K562 (cell line): Measurements from ENCODE around the gene KLRD1. TPM values are rescaled to one million over a fixed set of nuclear protein-coding genes. Genes with fewer than 3 reads are reported as not detected.

ENCODE experiments used
- polyA plus RNA-seq, 8 experiments: library from polyadenylated mRNA; depleted of rRNA in 4 of 8; stranded (reverse) in 5 of 8; unstranded in 3 of 8; fragments of >200 nt; fragmentation: Nextera tagmentation in 2 of 8; fragmentation: Illumina TruSeq in 1 of 8; extraction: Ambion mirVana in 2 of 8; extraction: Trizol in 1 of 8; gene quantifications; 2 replicates each; pipeline versions ENCODE4 v1.2.1 to v1.2.3, GENCODE V29; 2011 to 2014; ENCODE audit warnings: inconsistent platforms in 1 of 8, missing spikeins in 1 of 8
- total RNA-seq, 7 experiments: library from RNA; depleted of rRNA in 6 of 7; stranded (reverse); fragments of >200 nt in 6 of 7; fragmentation: Illumina TruSeq in 2 of 7; extraction: Trizol in 2 of 7; gene quantifications; 2 replicates each; pipeline versions ENCODE4 v1.2.1 to v1.2.3, GENCODE V29; 2011 to 2021; ENCODE audit warnings: low replicate concordance in 1 of 7
- TF ChIP-seq, protein P1 (sequence below), 2 experiments: fragments of 450-650 bp in 1 of 2; IDR thresholded peaks; 2 replicates each; pipeline ENCODE4 v1.6.1; 2011 to 2017; ENCODE audit warnings: low read depth in 2 of 2, antibody characterized with exemption in 1 of 2, borderline replicate concordance in 1 of 2, low read length in 1 of 2, mild to moderate bottlenecking in 1 of 2, mixed read lengths in 1 of 2; ENCODE audit not compliant: control insufficient read depth in 1 of 2
- TF ChIP-seq, protein P2 (sequence below): fragments of 250-450 bp; sonication (Bioruptor Pico); IDR thresholded peaks from 2 replicates; pipeline ENCODE4 v1.5.0; 2021; ENCODE audit warnings: mild to moderate bottlenecking, moderate library complexity
- TF ChIP-seq, protein P3 (sequence below), 2 experiments: fragments of 450-650 bp; formaldehyde crosslinking in 1 of 2; IDR thresholded peaks; 2 replicates each; pipeline versions ENCODE4 v1.4.0 to v1.6.1; 2014 to 2020; ENCODE audit warnings: mild to moderate bottlenecking in 2 of 2, borderline replicate concordance in 1 of 2, low read depth in 1 of 2

The KLRD1 gene
- total and polyA plus RNA-seq, 9 of the 15 experiments (the other 6 are each of a cell fraction or from before 2014, with no cell fraction given) = not detected

DNA sequence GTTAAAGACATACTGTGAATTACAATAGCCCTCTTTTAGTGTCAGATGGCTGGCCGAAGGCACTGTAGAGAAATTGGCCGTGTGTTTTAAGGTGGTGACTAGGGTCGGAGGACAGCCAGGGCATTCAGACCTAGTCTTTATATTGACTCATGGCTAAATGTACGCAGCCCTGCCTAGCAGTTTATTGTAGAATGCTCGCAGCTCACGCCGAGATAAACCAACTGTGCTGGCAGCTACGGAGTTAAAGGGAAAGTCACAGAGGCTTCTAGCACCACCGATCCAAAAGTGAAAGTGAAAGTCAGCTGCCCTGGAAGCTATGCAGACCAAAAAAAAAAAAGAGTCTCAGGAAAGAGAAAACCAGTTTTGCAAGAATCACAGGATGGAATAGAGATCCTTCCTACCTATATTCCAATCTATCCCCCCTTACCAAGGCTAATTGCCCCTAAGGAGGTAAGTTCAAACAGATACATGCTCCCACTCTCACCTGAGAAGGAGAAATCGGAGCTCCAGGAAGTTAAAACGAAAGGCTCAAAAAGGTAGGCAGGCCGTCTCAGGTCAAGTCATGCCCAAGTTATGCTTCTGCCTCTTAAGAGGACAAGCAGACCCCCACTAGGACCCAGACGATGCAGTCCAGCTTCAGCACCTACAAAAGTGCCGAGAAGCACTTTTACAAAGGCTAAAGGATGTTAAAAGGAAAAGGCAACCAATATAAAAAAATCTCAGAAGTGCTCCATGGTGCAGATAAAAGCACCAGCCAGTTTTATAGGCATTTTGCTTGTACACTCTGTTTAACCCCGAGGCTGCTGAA lies 57.3 kb downstream of the KLRD1 start (continued):
- TF ChIP-seq, protein P1, sequence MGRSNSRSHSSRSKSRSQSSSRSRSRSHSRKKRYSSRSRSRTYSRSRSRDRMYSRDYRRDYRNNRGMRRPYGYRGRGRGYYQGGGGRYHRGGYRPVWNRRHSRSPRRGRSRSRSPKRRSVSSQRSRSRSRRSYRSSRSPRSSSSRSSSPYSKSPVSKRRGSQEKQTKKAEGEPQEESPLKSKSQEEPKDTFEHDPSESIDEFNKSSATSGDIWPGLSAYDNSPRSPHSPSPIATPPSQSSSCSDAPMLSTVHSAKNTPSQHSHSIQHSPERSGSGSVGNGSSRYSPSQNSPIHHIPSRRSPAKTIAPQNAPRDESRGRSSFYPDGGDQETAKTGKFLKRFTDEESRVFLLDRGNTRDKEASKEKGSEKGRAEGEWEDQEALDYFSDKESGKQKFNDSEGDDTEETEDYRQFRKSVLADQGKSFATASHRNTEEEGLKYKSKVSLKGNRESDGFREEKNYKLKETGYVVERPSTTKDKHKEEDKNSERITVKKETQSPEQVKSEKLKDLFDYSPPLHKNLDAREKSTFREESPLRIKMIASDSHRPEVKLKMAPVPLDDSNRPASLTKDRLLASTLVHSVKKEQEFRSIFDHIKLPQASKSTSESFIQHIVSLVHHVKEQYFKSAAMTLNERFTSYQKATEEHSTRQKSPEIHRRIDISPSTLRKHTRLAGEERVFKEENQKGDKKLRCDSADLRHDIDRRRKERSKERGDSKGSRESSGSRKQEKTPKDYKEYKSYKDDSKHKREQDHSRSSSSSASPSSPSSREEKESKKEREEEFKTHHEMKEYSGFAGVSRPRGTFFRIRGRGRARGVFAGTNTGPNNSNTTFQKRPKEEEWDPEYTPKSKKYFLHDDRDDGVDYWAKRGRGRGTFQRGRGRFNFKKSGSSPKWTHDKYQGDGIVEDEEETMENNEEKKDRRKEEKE (IDR thresholded peaks at IDR 0.05; ENCODE audit: borderline replicate concordance in 1 of 2, control insufficient read depth in 1 of 2, low read depth in 2 of 2, low read length in 1 of 2) = no peak
- TF ChIP-seq, protein P2, sequence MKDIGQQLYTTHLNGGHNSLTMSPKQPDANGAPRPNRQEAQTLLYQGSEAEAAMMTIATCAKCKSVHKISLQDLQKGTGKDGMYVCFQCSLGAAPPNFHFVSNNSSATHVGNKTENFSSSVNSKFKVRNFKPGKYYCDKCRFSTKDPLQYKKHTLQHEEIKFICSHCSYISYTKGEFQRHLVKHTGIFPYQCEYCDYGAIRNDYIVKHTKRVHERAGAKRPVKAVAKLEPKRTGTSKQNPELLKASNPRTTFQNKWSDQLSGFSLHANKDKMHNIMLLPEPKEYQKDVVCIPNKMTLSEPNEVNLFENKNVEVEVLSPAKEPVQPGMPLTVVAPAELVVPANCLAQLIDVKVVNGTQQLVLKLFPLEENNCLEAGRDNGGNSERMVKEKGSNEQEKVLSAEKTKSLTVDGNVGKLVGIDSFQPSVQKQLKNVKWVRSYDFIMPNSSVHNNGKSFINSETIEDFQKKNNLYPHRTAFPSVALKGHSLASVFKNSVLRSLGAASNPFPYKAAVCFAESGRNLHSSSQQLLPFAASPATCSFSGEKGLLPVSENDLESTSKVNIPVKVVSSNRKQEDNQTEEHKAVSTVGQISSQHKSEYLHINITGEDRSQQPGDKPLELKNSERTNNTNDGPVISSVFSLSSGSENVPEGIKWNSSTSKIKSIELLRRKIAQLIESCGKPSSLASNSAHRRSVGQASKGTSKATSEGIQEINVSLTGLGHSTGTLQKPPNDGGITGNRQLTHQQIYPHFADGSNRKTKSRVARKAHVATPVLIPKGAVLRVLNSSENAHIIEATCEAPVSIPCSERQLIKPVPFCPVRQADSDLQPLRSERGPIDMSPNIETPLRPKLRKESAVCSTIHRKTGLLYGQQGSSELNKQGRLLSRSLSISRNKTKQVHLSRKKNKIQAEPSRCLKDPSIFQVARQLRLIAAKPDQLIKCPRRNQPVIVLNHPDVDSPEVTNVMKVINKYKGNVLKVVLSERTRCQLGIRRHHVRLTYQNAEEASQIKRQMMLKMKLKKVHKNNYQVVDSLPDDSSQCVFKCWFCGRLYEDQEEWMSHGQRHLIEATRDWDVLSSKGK (CRISPR knock-in tag) = no peak
- TF ChIP-seq, protein P3, sequence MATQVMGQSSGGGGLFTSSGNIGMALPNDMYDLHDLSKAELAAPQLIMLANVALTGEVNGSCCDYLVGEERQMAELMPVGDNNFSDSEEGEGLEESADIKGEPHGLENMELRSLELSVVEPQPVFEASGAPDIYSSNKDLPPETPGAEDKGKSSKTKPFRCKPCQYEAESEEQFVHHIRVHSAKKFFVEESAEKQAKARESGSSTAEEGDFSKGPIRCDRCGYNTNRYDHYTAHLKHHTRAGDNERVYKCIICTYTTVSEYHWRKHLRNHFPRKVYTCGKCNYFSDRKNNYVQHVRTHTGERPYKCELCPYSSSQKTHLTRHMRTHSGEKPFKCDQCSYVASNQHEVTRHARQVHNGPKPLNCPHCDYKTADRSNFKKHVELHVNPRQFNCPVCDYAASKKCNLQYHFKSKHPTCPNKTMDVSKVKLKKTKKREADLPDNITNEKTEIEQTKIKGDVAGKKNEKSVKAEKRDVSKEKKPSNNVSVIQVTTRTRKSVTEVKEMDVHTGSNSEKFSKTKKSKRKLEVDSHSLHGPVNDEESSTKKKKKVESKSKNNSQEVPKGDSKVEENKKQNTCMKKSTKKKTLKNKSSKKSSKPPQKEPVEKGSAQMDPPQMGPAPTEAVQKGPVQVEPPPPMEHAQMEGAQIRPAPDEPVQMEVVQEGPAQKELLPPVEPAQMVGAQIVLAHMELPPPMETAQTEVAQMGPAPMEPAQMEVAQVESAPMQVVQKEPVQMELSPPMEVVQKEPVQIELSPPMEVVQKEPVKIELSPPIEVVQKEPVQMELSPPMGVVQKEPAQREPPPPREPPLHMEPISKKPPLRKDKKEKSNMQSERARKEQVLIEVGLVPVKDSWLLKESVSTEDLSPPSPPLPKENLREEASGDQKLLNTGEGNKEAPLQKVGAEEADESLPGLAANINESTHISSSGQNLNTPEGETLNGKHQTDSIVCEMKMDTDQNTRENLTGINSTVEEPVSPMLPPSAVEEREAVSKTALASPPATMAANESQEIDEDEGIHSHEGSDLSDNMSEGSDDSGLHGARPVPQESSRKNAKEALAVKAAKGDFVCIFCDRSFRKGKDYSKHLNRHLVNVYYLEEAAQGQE (IDR thresholded peaks at IDR 0.05; ENCODE audit: borderline replicate concordance) = no peak
- TF ChIP-seq, protein P3 (CRISPR knock-in tag; IDR thresholded peaks at IDR 0.05; ENCODE audit: low read depth) = no peak
